ENCODE data around the gene BPI. TPM values are rescaled to one million over a fixed set of nuclear protein-coding genes. Genes with fewer than 3 reads are reported as not detected.

Gene BPI
- polyA plus RNA-seq, 1 of the 3 experiments (the other 2 are of a cell fraction): not detected

DNA sequence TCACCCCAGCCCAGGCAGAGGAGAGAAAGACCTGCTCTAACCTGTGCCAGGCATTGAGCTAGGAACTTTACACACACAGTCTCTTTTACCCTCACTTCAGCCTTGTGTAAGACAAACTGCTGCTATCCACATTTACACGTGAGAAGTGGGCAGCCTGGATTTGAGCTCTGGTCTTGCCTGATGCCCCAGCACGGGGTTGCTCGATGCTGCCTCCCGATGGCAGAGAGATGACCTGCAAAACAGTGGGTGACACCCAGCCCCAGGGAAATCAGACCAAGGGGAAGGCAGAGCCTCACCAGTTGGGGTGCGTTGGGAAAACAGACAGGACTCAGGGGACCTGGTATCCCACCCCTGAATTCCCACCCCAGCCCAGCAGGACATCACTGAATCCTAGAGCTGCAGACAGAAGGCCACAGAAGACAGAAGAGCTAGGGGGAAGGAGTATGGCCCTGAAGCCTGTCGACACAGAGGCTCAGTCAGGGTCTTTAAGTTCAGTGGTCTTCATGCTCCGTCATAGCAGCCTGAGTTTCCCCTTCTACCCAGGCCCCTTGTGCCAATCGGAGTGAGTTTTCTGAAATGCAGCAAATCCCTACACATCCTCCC lies 990 bp downstream of the BPI start:
- Histone ChIP-seq H3K27me3 (ENCODE audit: insufficient read depth) (no peaks in the 10 kb centered on the region), H3K27ac (ENCODE audit: low read depth in 2 of 2, low read length in 1 of 2) (no peak overlapping the region), H3K4me3 (ENCODE audit: low read depth in 2 of 2, low read length in 1 of 2) (no peak overlapping the region), H3K9ac (no peak overlapping the region), H3K9me2 (no peaks in the 10 kb centered on the region), H3K4me1 (ENCODE audit: control insufficient read depth in 1 of 2, insufficient read depth in 2 of 2, low read depth in 1 of 2, low read length in 1 of 2) (peaks cover 0 to 4% of the 10 kb centered on the region in 2 experiments; a peak in 1 of 4 replicates), H3F3A (replicated peaks; ENCODE audit: insufficient read depth) (peaks cover 4% of the 10 kb centered on the region), H3K4me2 (no peak overlapping the region), H3K36me3 (replicated peaks in 1 of 2; ENCODE audit: control insufficient read depth in 1 of 2, insufficient read depth in 2 of 2, low read length in 1 of 2) (no peaks in the 10 kb centered on the region), H3K9me3 (no peaks in the 10 kb centered on the region), H2AFZ (ENCODE audit: low read depth) (no peak overlapping the region), H3K79me2 (ENCODE audit: insufficient read depth) (no peaks in the 10 kb centered on the region), H4K20me1 (ENCODE audit: insufficient read depth) (no peaks in the 10 kb centered on the region)
- WGBS (ENCODE audit: low lambda C conversion rate): 50% methylated on average over 7 of the region's 8 CpGs
- TF ChIP-seq, protein P1, sequence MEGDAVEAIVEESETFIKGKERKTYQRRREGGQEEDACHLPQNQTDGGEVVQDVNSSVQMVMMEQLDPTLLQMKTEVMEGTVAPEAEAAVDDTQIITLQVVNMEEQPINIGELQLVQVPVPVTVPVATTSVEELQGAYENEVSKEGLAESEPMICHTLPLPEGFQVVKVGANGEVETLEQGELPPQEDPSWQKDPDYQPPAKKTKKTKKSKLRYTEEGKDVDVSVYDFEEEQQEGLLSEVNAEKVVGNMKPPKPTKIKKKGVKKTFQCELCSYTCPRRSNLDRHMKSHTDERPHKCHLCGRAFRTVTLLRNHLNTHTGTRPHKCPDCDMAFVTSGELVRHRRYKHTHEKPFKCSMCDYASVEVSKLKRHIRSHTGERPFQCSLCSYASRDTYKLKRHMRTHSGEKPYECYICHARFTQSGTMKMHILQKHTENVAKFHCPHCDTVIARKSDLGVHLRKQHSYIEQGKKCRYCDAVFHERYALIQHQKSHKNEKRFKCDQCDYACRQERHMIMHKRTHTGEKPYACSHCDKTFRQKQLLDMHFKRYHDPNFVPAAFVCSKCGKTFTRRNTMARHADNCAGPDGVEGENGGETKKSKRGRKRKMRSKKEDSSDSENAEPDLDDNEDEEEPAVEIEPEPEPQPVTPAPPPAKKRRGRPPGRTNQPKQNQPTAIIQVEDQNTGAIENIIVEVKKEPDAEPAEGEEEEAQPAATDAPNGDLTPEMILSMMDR (IDR thresholded peaks at IDR 0.05): peak; percentile 53
- TF ChIP-seq RAD21 (IDR thresholded peaks at IDR 0.05; ENCODE audit: low read length): peak; percentile 37
- TF ChIP-seq SMC3 (IDR thresholded peaks at IDR 0.05; ENCODE audit: low read depth, low read length): peak; percentile 30; the same call in 1 of the 2 replicates
- no peak for TF ChIP-seq MXI1 (IDR thresholded peaks at IDR 0.05; ENCODE audit: low read depth, low read length)
- DNase-seq: peak; percentile 33
- CTCF ChIA-PET: interaction anchor here (0.6 to 3.2 kb wide), 7 partner anchors 11 to 1213 kb away, joined by 3 to 11 read pairs (median 4); no protein-coding TSS in a partner anchor
- POLR2A ChIA-PET: no interaction called here

DNA sequence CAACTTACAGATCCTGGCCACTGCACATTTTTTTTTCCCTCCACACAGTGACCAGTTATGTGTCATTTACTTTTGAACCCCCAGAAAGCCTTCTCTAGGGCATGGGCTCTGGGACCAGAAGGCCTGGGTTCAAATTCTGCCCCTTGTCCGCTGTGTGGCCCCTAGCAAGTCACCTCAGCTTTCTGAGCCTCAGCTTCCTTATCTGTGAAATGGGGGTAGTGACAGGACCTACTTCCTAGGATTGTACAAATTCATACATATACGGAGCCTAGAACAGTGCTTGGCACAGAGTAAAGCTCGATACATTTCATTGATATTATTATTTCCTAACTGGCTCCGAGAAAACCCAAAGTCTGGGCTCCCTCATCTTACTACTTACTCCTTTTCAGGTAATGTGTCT lies 1.6 kb downstream of the BPI start:
- Histone ChIP-seq H2AFZ (ENCODE audit: low read depth) (no peak overlapping the region), H3F3A (replicated peaks; ENCODE audit: insufficient read depth) (peaks cover 4% of the 10 kb centered on the region), H3K9ac (no peak overlapping the region), H3K9me3 (no peaks in the 10 kb centered on the region), H3K9me2 (no peaks in the 10 kb centered on the region), H3K4me3 (ENCODE audit: low read depth in 2 of 2, low read length in 1 of 2) (no peak overlapping the region), H3K4me2 (no peak overlapping the region), H3K79me2 (ENCODE audit: insufficient read depth) (no peaks in the 10 kb centered on the region), H4K20me1 (ENCODE audit: insufficient read depth) (no peaks in the 10 kb centered on the region), H3K36me3 (replicated peaks in 1 of 2; ENCODE audit: control insufficient read depth in 1 of 2, insufficient read depth in 2 of 2, low read length in 1 of 2) (no peaks in the 10 kb centered on the region), H3K27ac (ENCODE audit: low read depth in 2 of 2, low read length in 1 of 2) (no peak overlapping the region), H3K27me3 (ENCODE audit: insufficient read depth) (no peaks in the 10 kb centered on the region), H3K4me1 (ENCODE audit: control insufficient read depth in 1 of 2, insufficient read depth in 2 of 2, low read depth in 1 of 2, low read length in 1 of 2) (peaks cover 0 to 4% of the 10 kb centered on the region in 2 experiments; a peak in 1 of 4 replicates)
- 64% methylated on average over 4 of the region's 4 CpGs for WGBS (ENCODE audit: low lambda C conversion rate)
- CTCF ChIA-PET: interaction anchor here (0.6 to 3.2 kb wide), 6 partner anchors 10 to 1214 kb away, joined by 3 to 11 read pairs (median 4); no protein-coding TSS in a partner anchor
- POLR2A ChIA-PET: no interaction called here
- TF ChIP-seq JUND (IDR thresholded peaks at IDR 0.05): no peak
- TF ChIP-seq, protein P2, sequence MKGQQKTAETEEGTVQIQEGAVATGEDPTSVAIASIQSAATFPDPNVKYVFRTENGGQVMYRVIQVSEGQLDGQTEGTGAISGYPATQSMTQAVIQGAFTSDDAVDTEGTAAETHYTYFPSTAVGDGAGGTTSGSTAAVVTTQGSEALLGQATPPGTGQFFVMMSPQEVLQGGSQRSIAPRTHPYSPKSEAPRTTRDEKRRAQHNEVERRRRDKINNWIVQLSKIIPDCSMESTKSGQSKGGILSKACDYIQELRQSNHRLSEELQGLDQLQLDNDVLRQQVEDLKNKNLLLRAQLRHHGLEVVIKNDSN (IDR thresholded peaks at IDR 0.05; ENCODE audit: borderline replicate concordance, low read depth): no peak
- no peak for TF ChIP-seq TEAD4 (IDR thresholded peaks at IDR 0.05; ENCODE audit: borderline replicate concordance, insufficient read depth)
- TF ChIP-seq EZH2phosphoT487 (IDR thresholded peaks at IDR 0.05; ENCODE audit: borderline replicate concordance, low read depth): no peak
- no peak for TF ChIP-seq FOSL2 (IDR thresholded peaks at IDR 0.05; ENCODE audit: borderline replicate concordance, low read depth)
- TF ChIP-seq PBX3 (IDR thresholded peaks at IDR 0.05): no peak
- TF ChIP-seq, protein P1 (IDR thresholded peaks at IDR 0.05): no peak
- TF ChIP-seq TAF1 (IDR thresholded peaks at IDR 0.05; ENCODE audit: borderline replicate concordance, low read depth, low read length): no peak
- no peak for TF ChIP-seq USF2 (IDR thresholded peaks at IDR 0.05; ENCODE audit: borderline replicate concordance, low read depth, low read length)
- no peak for TF ChIP-seq NFIC (IDR thresholded peaks at IDR 0.05; ENCODE audit: borderline replicate concordance)
- no peak for TF ChIP-seq ELF1 (IDR thresholded peaks at IDR 0.05)
- no peak for TF ChIP-seq SMC3 (IDR thresholded peaks at IDR 0.05; ENCODE audit: low read depth, low read length)
- TF ChIP-seq TCF12 (IDR thresholded peaks at IDR 0.05): no peak
- no peak for TF ChIP-seq POLR2AphosphoS5 (IDR thresholded peaks at IDR 0.05; ENCODE audit: low read depth, low read length)
- no peak for TF ChIP-seq GATA2 (CRISPR knock-in tag; IDR thresholded peaks at IDR 0.05)
- TF ChIP-seq MXI1 (IDR thresholded peaks at IDR 0.05; ENCODE audit: low read depth, low read length): no peak
- no peak for DNase-seq

Measured in SK-N-SH (cell line).